CD4-positive, alpha-beta T cell treated with Interferon gamma for 1 hour (primary cell): ENCODE results near the gene NPAS3.

Source experiments
- DNase-seq: peaks from one replicate; pipeline ENCODE4 v3.0.0-alpha.2; 2020

Gene NPAS3

DNA sequence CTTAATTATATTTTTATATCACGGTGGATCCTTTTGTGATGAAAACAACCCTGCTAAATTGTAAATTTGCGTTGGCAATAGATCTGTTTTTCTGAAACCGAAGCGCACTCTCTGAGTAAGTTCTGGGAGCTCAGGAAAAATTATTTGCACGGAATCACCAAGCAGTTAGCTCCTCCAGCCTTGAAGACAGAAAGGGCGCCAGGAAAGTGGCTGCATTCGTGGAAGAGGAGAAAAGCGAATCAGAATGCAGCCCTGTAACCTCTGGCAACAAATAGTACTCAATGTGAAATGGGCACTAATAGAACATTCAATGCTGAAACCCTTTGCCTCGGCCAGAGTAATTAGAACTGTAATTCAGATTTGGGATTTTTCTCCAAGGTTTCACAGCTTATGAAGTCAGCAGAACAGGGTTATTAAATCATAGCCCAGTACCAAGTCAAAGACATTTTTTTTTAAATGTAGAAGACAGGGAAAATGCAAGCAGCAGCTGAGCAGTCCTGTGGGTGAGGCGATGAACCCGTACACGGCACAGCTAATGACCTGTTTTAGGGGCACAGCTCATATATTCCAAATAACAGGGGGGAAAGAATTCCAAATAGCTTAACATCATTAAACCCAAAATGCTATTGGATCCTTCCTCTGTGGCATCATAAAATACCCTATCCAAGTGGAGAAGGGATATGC is 760.8 kb downstream of the NPAS3 start:
- no peak for DNase-seq

- DNase-seq = no peak
Measured at GRCh38 chr14:33700052-33700451, 761.4 kb downstream of the NPAS3 start.

DNA sequence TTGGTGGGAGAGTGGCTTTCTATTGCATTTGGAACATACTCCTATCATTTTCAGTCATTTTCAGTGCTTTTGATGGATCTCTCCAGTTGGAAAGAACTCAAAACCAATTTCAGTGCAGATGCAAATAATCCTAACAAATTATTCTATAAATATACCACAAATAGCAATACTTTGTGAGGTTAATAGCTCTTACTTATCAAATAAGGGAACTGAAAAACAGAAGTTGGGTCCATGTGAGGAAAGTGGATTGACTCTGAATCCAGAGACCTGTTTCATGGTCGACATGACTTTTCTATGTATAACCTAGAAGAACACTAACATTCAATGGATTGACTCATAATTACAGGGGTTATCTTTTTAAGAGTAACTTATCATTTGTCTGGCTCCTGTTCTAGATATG is 763.6 kb downstream of the NPAS3 start:
- DNase-seq = no peak

DNA sequence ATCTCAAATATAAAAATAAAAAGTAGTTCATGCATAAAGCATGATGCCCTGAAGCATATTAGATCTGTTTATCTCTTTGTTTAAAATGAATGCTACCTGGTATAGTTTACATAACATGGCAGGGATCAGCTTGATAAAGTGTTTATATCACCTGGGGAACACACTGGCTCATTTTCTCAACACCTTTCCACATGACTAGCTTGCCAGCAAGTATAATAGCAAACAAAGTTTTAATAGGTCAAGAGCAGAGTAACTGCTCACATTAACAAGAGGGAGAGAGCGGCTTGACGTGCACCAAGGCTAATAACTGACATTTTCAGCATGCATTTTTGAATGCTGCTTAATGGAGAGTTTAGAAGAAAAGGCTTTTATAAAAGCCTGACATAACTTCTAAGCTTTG is 765.8 kb downstream of the NPAS3 start:
- DNase-seq = no peak

- no peak for DNase-seq
Measured at GRCh38 chr14:33705490-33705889, 766.8 kb downstream of the NPAS3 start.

- DNase-seq = no peak
Measured at GRCh38 chr14:33707716-33708115, 769.0 kb downstream of the NPAS3 start.

GRCh38 chr14:33709283-33709682 is 770.6 kb downstream of the NPAS3 start:
- no peak for DNase-seq

DNA sequence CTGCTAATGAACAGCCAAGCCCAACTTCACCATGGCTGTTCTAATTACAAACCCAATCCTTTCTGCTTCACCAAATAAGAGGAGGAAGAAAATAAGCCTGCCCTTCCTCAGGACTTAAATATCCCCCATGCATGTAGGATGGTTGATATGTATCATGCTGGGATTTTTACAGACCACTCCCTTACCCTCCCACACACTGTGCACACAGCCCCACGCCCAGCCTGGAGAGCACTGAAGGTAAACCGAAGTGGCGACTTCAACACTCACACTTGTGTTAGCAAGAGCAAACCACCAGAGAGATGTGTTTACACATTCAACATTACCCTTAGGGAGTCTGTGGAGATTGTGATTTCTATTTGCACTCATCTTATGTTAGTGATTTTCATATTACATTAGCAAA is 771.0 kb downstream of the NPAS3 start:
- no peak for DNase-seq

- no peak for DNase-seq
Measured at GRCh38 chr14:33710273-33710672, 771.6 kb downstream of the NPAS3 start.

- no peak for DNase-seq
Measured at GRCh38 chr14:33711194-33711593, 772.5 kb downstream of the NPAS3 start.

DNA sequence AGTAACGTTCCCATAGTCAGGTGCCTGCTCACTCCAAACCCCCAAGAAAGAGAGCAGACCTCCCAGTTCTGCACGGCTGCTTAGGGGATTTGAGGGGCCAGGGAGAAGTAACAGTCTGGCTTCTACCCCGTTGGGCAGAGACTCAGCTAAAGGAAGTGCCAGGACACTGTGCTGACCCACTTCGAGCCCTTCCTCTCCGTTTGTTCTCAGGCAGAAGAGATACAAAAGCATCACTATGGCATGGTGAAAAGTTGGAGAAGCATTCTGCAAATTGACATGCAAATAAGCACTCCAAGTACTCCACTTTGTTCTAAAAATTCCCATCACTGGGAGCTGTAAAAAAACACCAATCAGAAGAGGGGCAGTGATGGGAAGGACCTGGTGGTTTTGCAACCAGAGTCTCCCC is 773.1 kb downstream of the NPAS3 start:
- DNase-seq = no peak

DNA sequence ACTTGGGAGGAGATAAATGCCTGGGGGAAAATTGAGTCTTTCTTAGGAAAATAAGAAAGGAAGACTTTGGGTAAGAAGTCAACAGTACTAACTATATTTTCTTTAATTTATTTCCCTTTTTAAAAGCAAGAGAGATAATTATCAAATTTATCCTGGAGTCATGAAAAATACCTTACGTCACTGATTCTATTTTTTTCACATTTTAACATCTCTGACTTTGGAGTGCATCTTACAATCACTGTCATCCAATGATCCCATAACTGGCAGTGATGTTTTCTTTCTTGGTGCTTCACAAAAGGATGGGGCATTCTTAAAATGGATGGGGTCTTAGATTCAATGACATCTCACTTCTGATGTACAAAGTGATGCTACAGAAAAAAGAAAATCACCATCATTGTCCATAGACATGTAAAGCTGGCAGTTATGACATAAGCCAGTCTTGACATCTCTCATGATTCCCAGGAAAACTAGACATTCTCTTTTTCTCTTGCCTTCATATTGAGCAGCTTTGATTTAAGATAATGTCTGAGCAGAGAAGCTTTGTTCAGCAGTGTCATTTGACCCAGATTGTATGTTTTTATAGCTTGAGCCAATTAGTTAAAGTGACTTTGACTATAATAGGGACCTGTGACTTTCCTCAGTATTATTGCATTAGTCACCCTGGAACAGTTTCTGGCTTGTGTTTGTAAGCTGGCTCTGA is 776.0 kb downstream of the NPAS3 start:
- DNase-seq = no peak

DNA sequence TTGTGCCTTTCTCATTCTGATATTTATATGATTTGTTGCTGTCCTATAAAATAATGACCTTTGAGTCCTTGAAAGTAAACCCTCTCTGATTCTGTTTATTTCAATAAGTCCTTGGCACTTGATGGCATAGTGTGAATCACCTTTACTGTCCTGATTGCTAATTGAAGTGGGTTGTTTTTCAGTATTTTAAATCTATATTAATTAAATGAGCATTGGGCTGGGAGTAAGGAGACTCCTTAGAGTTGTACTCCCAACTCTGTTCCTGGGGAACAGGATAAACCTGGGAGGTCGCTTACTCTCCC is 776.5 kb downstream of the NPAS3 start:
- DNase-seq = no peak

- DNase-seq = no peak
Measured at GRCh38 chr14:33716921-33717320, 778.2 kb downstream of the NPAS3 start.

GRCh38 chr14:33717866-33718265 is 779.2 kb downstream of the NPAS3 start:
- no peak for DNase-seq

DNA sequence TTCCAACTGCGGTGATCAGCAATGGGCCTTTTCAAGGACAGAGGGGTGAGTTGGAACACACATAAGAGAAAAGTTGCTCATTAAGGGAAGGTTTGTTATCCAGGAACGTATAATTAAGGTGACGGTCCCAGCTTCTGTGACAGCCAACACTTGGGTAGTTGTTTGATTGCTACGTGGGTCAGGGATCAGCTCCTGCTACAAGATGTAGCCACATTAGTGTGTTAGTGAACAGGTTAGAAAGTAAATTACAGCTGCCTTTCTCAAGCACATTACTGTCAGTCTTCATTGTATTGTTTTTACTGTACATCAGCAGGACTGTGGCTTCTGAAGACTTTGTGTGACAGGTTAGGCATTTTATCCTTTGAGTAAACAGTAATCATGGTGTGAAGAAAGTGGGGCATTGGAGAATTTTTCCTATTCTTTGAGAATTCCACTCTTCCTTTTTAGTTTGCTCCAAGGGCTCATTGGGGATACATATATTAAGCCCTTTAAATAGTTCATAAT is 781.7 kb downstream of the NPAS3 start:
- DNase-seq = no peak

DNA sequence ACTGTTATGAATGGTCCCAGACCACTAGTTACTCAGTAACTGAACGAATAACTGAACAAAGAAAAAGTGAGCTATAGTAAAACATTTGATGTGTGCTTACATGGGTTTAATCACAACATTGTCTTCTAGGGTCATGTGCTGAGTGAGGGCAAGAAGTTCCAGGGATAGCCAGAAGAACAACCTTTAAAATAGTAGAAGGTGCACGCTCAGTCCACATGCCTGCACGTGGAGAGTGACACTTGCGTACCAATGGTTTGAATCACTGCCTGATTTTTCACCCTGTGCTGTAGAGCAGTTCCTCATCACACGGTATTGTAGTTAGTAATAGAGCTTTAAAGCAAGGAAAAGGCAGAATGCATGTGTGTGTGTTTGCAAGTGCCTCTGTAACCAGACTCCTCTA is 788.0 kb downstream of the NPAS3 start:
- no peak for DNase-seq

GRCh38 chr14:33727606-33728005 is 788.9 kb downstream of the NPAS3 start:
- DNase-seq = no peak

DNA sequence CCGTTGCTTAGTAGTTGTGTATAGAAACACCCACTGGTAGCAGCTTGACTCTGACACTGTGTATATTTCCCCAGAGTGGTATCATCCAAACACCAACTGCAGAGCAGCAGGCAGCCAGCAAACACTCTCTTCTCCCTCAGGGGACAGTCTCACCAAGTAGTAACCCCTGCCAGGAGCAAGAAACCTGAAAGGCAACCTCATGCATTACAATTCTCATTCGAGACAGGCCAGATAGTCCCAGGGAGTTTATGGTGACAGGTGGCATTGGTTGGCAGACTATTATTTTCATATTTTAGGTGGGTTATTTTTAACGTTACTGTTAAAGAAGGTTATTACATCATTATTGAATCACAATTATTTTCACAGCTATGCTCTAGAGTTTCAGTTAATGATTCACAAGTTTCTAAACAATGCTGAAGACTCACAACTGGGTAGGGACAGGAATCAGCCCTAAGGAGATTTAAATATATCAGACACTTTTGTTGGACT is 789.4 kb downstream of the NPAS3 start:
- no peak for DNase-seq

DNA sequence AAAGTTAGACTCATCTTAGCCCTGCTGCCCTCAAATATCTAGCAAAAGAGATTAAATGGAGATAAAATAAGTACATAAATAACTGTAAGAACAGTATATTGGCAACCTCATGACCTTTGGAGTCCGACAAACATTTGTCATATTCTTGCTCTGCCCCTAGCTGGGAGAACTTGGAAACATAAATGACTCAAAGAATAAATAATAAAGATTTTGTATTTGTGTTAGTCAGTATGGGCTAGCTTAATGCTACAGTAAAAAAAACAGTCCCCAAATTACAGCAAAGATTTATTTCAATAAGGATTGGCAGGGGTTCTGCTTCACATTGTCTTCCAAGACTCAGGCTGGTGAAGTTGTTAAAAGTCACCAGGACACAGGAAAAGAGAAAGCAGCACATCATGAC is 791.5 kb downstream of the NPAS3 start:
- no peak for DNase-seq

GRCh38 chr14:33732175-33732574 is 793.5 kb downstream of the NPAS3 start:
- DNase-seq = no peak

DNA sequence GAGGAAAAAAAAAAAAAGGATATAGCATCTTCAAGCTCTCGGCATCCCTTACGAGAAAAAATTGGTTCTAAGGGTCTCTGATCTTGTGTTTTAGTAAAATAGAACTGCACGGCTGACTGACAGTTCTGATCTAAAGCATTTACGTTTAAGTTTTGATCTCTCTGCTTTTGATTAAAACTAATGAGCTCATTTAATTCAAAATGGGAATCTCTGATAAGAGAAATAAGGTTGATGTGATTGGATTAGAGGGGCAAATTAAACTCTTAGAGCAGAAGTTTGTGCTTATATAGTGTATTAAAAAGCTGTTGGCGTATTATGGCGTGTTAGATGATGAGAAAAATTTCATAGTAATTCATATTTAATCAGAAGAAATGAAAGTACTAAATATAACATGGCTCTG is 794.6 kb downstream of the NPAS3 start:
- no peak for DNase-seq

- DNase-seq = no peak
Measured at GRCh38 chr14:33733721-33734120, 795.0 kb downstream of the NPAS3 start.

GRCh38 chr14:33734387-33734786 is 795.7 kb downstream of the NPAS3 start:
- DNase-seq = no peak
